IMR-90 (cell line): ENCODE measurements around the gene FAH. TPM values are rescaled to one million over a fixed set of nuclear protein-coding genes. Genes with fewer than 3 reads are reported as not detected.

ENCODE experiments used
- ATAC-seq: fragments of 200-7000 bp; cut with Tn5 transposase; 2 replicates; pipeline ENCODE4 v1.9.1; 2020; ENCODE audit warnings: low read depth, mild to moderate bottlenecking, moderate library complexity
- BruUV-seq: library from RNA; stranded (reverse); fragments of 400-500 nt; replicated peaks from 2 replicates; lab custom pipeline; 2021; lab: Mats Ljungman, UMichigan
- CTCF ChIA-PET: fragments of 300-600 bp; formaldehyde crosslinking; extraction: SDS; loops from one replicate; lab custom pipeline; 2021; ENCODE audit warnings: antibody characterized with exemption; lab: Yijun Ruan, JAX
- POLR2A ChIA-PET: fragments of 300-600 bp; sonication (Branson Sonifier 250); formaldehyde crosslinking; loops from one replicate; lab custom pipeline; 2022; ENCODE audit warnings: antibody characterized with exemption; ENCODE audit not compliant: unreplicated experiment; lab: Charles Lee
- DNase-seq: peaks from one replicate; pipeline ENCODE4 v3.0.0; 2013
- H2AFZ ChIP-seq: replicated peaks from 2 replicates; pipeline ENCODE3; 2013; ENCODE audit warnings: low read length, mild to moderate bottlenecking; ENCODE audit not compliant: poor library complexity
- H2AK5ac ChIP-seq: 2 replicates; pipeline ENCODE4 v1.6.1; 2013; ENCODE audit warnings: low read depth, low read length, inconsistent platforms
- H2AK9ac ChIP-seq: replicated peaks from 2 replicates; pipeline ENCODE3; 2013; ENCODE audit warnings: mild to moderate bottlenecking, low read depth, low read length, moderate library complexity; ENCODE audit not compliant: poor library complexity
- H2BK120ac ChIP-seq: 2 replicates; pipeline ENCODE4 v1.6.1; 2013; ENCODE audit warnings: low read depth, low read length, inconsistent platforms
- H2BK15ac ChIP-seq: 3 replicates; pipeline ENCODE4 v1.6.1; 2013; ENCODE audit warnings: low read depth, low read length, inconsistent platforms
- H2BK20ac ChIP-seq: 2 replicates; pipeline ENCODE4 v1.6.1; 2013; ENCODE audit warnings: low read depth, mild to moderate bottlenecking, inconsistent platforms, low read length, moderate library complexity
- H2BK5ac ChIP-seq: 2 replicates; pipeline ENCODE4 v1.6.1; 2013; ENCODE audit warnings: mild to moderate bottlenecking, low read depth, low read length, inconsistent platforms; ENCODE audit not compliant: poor library complexity, severe bottlenecking
- H3K14ac ChIP-seq: replicated peaks from 2 replicates; pipeline ENCODE4 v1.6.1; 2013; ENCODE audit warnings: low read depth, low read length, inconsistent platforms
- H3K18ac ChIP-seq: 2 replicates; pipeline ENCODE4 v1.6.1; 2013; ENCODE audit warnings: low read depth, low read length, control low read depth
- H3K23ac ChIP-seq: 2 replicates; pipeline ENCODE4 v1.6.1; 2013; ENCODE audit warnings: low read depth, low read length, inconsistent platforms
- H3K27ac ChIP-seq: 2 replicates; pipeline ENCODE4 v1.5.1; 2013; ENCODE audit warnings: mild to moderate bottlenecking, control low read depth, low read length; ENCODE audit not compliant: insufficient read depth
- H3K27me3 ChIP-seq: 2 replicates; pipeline ENCODE4 v1.6.1; 2013; ENCODE audit warnings: low read length; ENCODE audit not compliant: control insufficient read depth, insufficient read depth
- H3K36me3 ChIP-seq: 2 replicates; pipeline ENCODE4 v1.6.1; 2013; ENCODE audit warnings: low read length, mixed read lengths; ENCODE audit not compliant: control insufficient read depth, insufficient read depth
- H3K4ac ChIP-seq: 2 replicates; pipeline ENCODE4 v1.6.1; 2013; ENCODE audit warnings: low read depth, low read length, inconsistent platforms
- H3K4me1 ChIP-seq: 2 replicates; pipeline ENCODE4 v1.6.1; 2013; ENCODE audit warnings: low read length, mixed read lengths; ENCODE audit not compliant: control insufficient read depth, insufficient read depth
- H3K4me2 ChIP-seq: 2 replicates; pipeline ENCODE4 v1.6.1; 2013; ENCODE audit warnings: low read depth, mild to moderate bottlenecking, control low read depth, low read length, moderate library complexity
- H3K4me3 ChIP-seq: 2 replicates; pipeline ENCODE4 v1.5.1; 2013; ENCODE audit warnings: low read depth, mild to moderate bottlenecking, control low read depth, low read length, moderate library complexity; ENCODE audit not compliant: insufficient read depth
- H3K56ac ChIP-seq: 2 replicates; pipeline ENCODE4 v1.6.1; 2013; ENCODE audit warnings: low read length, inconsistent platforms; ENCODE audit not compliant: insufficient read depth; ENCODE audit errors: extremely low read depth
- H3K79me1 ChIP-seq, 2 experiments: 2 replicates each; pipeline ENCODE4 v1.6.1; 2013; ENCODE audit warnings: low read length in 2 of 2, inconsistent platforms in 1 of 2, low read depth in 1 of 2
- H3K9ac ChIP-seq: 2 replicates; pipeline ENCODE4 v1.6.1; 2013; ENCODE audit warnings: low read depth, low read length, control low read depth
- H3K9me1 ChIP-seq: 2 replicates; pipeline ENCODE4 v1.6.1; 2013; ENCODE audit warnings: low read length, inconsistent platforms; ENCODE audit not compliant: insufficient read depth
- H3K9me3 ChIP-seq: 2 replicates; pipeline ENCODE4 v1.6.1; 2013; ENCODE audit warnings: low read length; ENCODE audit not compliant: control insufficient read depth, insufficient read depth
- H4K20me1 ChIP-seq: 2 replicates; pipeline ENCODE4 v1.6.1; 2013; ENCODE audit warnings: low read length, inconsistent platforms; ENCODE audit not compliant: insufficient read depth
- H4K5ac ChIP-seq: 2 replicates; pipeline ENCODE4 v1.6.1; 2013; ENCODE audit warnings: mild to moderate bottlenecking, low read depth, low read length, control low read depth
- H4K8ac ChIP-seq, 2 experiments: 2 replicates each; pipeline ENCODE4 v1.6.1; 2013; ENCODE audit warnings: low read depth in 2 of 2, low read length in 2 of 2, control low read depth in 1 of 2, inconsistent platforms in 1 of 2
- H4K91ac ChIP-seq: 2 replicates; pipeline ENCODE4 v1.6.1; 2013; ENCODE audit warnings: low read depth, low read length, inconsistent platforms; ENCODE audit not compliant: insufficient read depth
- FOS ChIP-seq: fragments of 150-350 bp; IDR thresholded peaks from 2 replicates; pipeline ENCODE4 v1.6.1; 2016; ENCODE audit warnings: low read depth, low read length
- MXI1 ChIP-seq: IDR thresholded peaks from 2 replicates; pipeline ENCODE4 v1.6.1; 2012; ENCODE audit warnings: low read depth, mild to moderate bottlenecking, low read length, moderate library complexity, borderline replicate concordance
- NFE2L2 ChIP-seq: fragments of 150-350 bp; IDR thresholded peaks from 2 replicates; pipeline ENCODE4 v1.6.1; 2016; ENCODE audit warnings: low read depth, mild to moderate bottlenecking, low read length
- POLR2A ChIP-seq: IDR thresholded peaks from 2 replicates; pipeline ENCODE4 v1.6.1; 2012; ENCODE audit warnings: mild to moderate bottlenecking, low read depth, low read length
- RCOR1 ChIP-seq: IDR thresholded peaks from 2 replicates; pipeline ENCODE4 v1.6.1; 2012; ENCODE audit warnings: mild to moderate bottlenecking, low read length, improper control_type of control experiment; ENCODE audit not compliant: insufficient replicate concordance
- RFX5 ChIP-seq: IDR thresholded peaks from 2 replicates; pipeline ENCODE4 v1.8.0; 2012; ENCODE audit warnings: low read depth, mild to moderate bottlenecking, low read length, moderate library complexity
- WGBS, 2 experiments: methylation state at CpG; one replicate each; pipeline versions ENCODE4 v1.1.5 to v1.1.7; 2013; ENCODE audit warnings: missing lambda C conversion rate in 2 of 2; ENCODE audit not compliant: insufficient read length in 1 of 2; ENCODE audit errors: extremely low coverage in 2 of 2; 5-methylcytosine and 5-hydroxymethylcytosine counted together
- dilution Hi-C: fragments of 300-500 bp; cut with HindIII; formaldehyde crosslinking; loops from one replicate; pipeline ENCODE4 v1.14.3; 2018; ENCODE audit warnings: low sequenced_read_pairs; ENCODE audit not compliant: unreplicated experiment
- in situ Hi-C: fragments of 300-500 bp; cut with MboI; formaldehyde crosslinking; loops from 3 replicates; pipeline ENCODE4 v1.14.3; 2019; ENCODE audit warnings: low sequenced_read_pairs, inconsistent platforms, mixed read lengths
- intact Hi-C: fragments of 100-400 bp; cut with micrococcal nuclease; formaldehyde crosslinking; loops from 2 replicates; pipeline ENCODE4 v1.10.0; 2022
- polyA plus RNA-seq, 3 experiments: library from polyadenylated mRNA; depleted of rRNA; stranded (reverse); fragments of >200 nt; gene quantifications; 2 replicates each; pipeline ENCODE4 v1.2.3, GENCODE V29; 2012; ENCODE audit warnings: low replicate concordance in 1 of 3
- total RNA-seq: library from RNA; depleted of rRNA; stranded (reverse); fragments of >200 nt; gene quantifications from 2 replicates; pipeline ENCODE4 v1.2.3, GENCODE V29; 2012
- TF ChIP-seq, protein P1 (sequence below): fragments of 150-350 bp; IDR thresholded peaks from 2 replicates; pipeline ENCODE4 v1.6.1; 2016; ENCODE audit warnings: low read depth, mild to moderate bottlenecking, low read length, moderate library complexity, borderline replicate concordance
- TF ChIP-seq, protein P2 (sequence below): conservative IDR thresholded peaks from 2 replicates; pipeline ENCODE4 v1.5.1; 2012; ENCODE audit warnings: mild to moderate bottlenecking, low read depth, low read length, improper control_type of control experiment

The FAH gene
- total and polyA plus RNA-seq, 2 of the 4 experiments (the other 2 are of a cell fraction) = 43.1 to 48.6 TPM

DNA sequence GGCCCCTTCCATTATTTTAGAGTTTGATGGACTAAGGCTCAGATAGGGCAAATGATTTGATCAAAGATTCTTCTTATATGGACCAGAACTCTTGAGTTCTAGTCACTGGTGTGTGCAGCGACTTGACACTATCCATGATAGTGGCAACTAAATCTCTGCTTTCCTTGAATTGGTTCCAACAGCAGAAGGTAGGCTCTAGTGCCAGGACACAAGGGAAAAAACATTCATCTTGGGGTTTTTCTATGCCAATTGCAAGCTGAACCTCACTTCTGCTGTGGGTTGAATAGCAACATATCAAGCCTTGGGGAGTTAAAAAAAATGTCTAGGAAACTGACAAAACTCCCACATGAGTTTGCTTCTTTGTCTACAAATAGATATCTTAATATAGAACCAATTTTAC lies 64.1 kb downstream of the FAH start:
- WGBS, 2 experiments = no CpG with 5 or more reads among the region's 1 CpG
- ChIA-PET CTCF (no interaction called here), POLR2A (no interaction called here)
- peaks cover 3% of the 10 kb centered on the region; the same call in 1 of the 2 replicates for H3K9me3 ChIP-seq
- no peaks in the 10 kb centered on the region; the same call in none of the 2 replicates for H3K27me3 ChIP-seq
- no peak overlapping the region for H3K56ac ChIP-seq
- H4K91ac ChIP-seq = no peak overlapping the region
- no peaks in the 10 kb centered on the region for H3K4me1 ChIP-seq
- H2BK120ac ChIP-seq = no peak overlapping the region
- DNase-seq (no peak), ATAC-seq (no peak)
- no peak overlapping the region for H2AK5ac ChIP-seq
- no peak overlapping the region for H4K8ac ChIP-seq
- H4K5ac ChIP-seq = no peak overlapping the region
- no peaks in the 10 kb centered on the region for H3K9me1 ChIP-seq
- no peak overlapping the region for H3K4me2 ChIP-seq
- H3K79me1 ChIP-seq = no peaks in the 10 kb centered on the region
- no peaks in the 10 kb centered on the region for H4K20me1 ChIP-seq
- no peak overlapping the region for H2BK5ac ChIP-seq
- H2AFZ ChIP-seq = no peak overlapping the region
- H2BK20ac ChIP-seq = no peak overlapping the region
- no TSS peak for BruUV-seq
- H3K9ac ChIP-seq = no peak overlapping the region
- H3K23ac ChIP-seq = no peak overlapping the region
- H3K4ac ChIP-seq = no peak overlapping the region
- no peak overlapping the region for H2BK15ac ChIP-seq
- H3K36me3 ChIP-seq = no peaks in the 10 kb centered on the region
- no peak overlapping the region for H3K18ac ChIP-seq
- H3K14ac ChIP-seq = no peak overlapping the region
- in situ Hi-C loops = no loop called here
- H3K27ac ChIP-seq = no peak overlapping the region
- no peak overlapping the region for H3K4me3 ChIP-seq
- intact Hi-C loops = no loop called here
- H2AK9ac ChIP-seq = no peak overlapping the region
- dilution Hi-C loops = no loop called here
- TF ChIP-seq, protein P1, sequence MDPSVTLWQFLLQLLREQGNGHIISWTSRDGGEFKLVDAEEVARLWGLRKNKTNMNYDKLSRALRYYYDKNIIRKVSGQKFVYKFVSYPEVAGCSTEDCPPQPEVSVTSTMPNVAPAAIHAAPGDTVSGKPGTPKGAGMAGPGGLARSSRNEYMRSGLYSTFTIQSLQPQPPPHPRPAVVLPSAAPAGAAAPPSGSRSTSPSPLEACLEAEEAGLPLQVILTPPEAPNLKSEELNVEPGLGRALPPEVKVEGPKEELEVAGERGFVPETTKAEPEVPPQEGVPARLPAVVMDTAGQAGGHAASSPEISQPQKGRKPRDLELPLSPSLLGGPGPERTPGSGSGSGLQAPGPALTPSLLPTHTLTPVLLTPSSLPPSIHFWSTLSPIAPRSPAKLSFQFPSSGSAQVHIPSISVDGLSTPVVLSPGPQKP = no peak
- TF ChIP-seq NFE2L2 = no peak
- no peak for TF ChIP-seq RFX5
- no peak for TF ChIP-seq POLR2A
- no peak for TF ChIP-seq RCOR1
- TF ChIP-seq, protein P2, sequence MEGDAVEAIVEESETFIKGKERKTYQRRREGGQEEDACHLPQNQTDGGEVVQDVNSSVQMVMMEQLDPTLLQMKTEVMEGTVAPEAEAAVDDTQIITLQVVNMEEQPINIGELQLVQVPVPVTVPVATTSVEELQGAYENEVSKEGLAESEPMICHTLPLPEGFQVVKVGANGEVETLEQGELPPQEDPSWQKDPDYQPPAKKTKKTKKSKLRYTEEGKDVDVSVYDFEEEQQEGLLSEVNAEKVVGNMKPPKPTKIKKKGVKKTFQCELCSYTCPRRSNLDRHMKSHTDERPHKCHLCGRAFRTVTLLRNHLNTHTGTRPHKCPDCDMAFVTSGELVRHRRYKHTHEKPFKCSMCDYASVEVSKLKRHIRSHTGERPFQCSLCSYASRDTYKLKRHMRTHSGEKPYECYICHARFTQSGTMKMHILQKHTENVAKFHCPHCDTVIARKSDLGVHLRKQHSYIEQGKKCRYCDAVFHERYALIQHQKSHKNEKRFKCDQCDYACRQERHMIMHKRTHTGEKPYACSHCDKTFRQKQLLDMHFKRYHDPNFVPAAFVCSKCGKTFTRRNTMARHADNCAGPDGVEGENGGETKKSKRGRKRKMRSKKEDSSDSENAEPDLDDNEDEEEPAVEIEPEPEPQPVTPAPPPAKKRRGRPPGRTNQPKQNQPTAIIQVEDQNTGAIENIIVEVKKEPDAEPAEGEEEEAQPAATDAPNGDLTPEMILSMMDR = no peak
- TF ChIP-seq MXI1 = no peak
- no peak for TF ChIP-seq FOS
